Body of pancreas (tissue), 4 donors: Measurements from ENCODE around the gene WHRN. TPM values are rescaled to one million over a fixed set of nuclear protein-coding genes. Genes with fewer than 3 reads are reported as not detected.

Experiments used
- ATAC-seq: fragments of 150-250 bp; one replicate; pipeline ENCODE4 v1.9.1; 2016
- DNase-seq, 4 donors: peaks; one replicate each; pipeline ENCODE4 v3.0.0-alpha.2; 2019
- H3K27ac ChIP-seq, 4 donors: fragments of 200-600 bp; sonication (generic); 1 replicate in 3 of 4; 2 replicates in 1 of 4; pipeline versions ENCODE4 v1.5.1 to v1.6.1; 2016 to 2019; ENCODE audit warnings: mild to moderate bottlenecking in 1 of 4, mixed read lengths in 1 of 4, moderate library complexity in 1 of 4
- H3K27me3 ChIP-seq, 2 donors: fragments of 200-600 bp; sonication (generic); one replicate each; pipeline ENCODE4 v1.6.0; 2016; ENCODE audit warnings: mild to moderate bottlenecking in 1 of 2
- H3K36me3 ChIP-seq, 2 donors: fragments of 200-600 bp; sonication (generic); replicated peaks in 1 of 2; 2 replicates each; pipeline ENCODE4 v1.5.1; 2016; ENCODE audit warnings: low read depth in 2 of 2; ENCODE audit not compliant: insufficient read depth in 1 of 2
- H3K4me1 ChIP-seq: fragments of 200-600 bp; sonication (generic); one replicate; pipeline ENCODE4 v1.6.0; 2016
- H3K4me3 ChIP-seq, 2 donors: fragments of 200-600 bp; sonication (generic); 1 replicate in 1 of 2; 2 replicates in 1 of 2; pipeline ENCODE4 v1.5.1; 2016 to 2019
- H3K9me3 ChIP-seq, 3 donors: fragments of 200-600 bp; sonication (generic); 1 replicate in 2 of 3; 2 replicates in 1 of 3; pipeline ENCODE4 v1.5.1; 2016
- CTCF ChIP-seq, 7 experiments: fragments of 450-650 bp in 4 of 7; fragments of 200-600 bp in 3 of 7; sonication (generic) in 3 of 7; IDR thresholded peaks; one replicate each; pipeline ENCODE4 v1.5.1; 2016 to 2019; ENCODE audit warnings: antibody characterized with exemption in 7 of 7
- POLR2A ChIP-seq, 3 donors: fragments of 450-650 bp; IDR thresholded peaks; one replicate each; pipeline ENCODE4 v1.6.1; 2016; ENCODE audit warnings: antibody characterized with exemption in 3 of 3, mild to moderate bottlenecking in 2 of 3
- WGBS, 2 donors: methylation state at CpG; one replicate each; pipeline ENCODE4 v1.1.5; 2017; 5-methylcytosine and 5-hydroxymethylcytosine counted together
- intact Hi-C: fragments of 100-400 bp; cut with DNase I; formaldehyde crosslinking; loops from one replicate; pipeline ENCODE4 v1.15.1; 2023
- total RNA-seq, 2 donors: library from RNA; depleted of rRNA; stranded (reverse); fragments of >200 nt; gene quantifications; one replicate each; pipeline ENCODE4 v1.1.0, GENCODE V29; 2016

Gene WHRN
- total RNA-seq, 2 donors from 2014 or later = 13.5 to 15.6 TPM

GRCh38 chr9:114395334-114395617, 110.0 kb downstream of the WHRN start:
- ATAC-seq = no peak
- intact Hi-C loops = no loop called here
- Histone ChIP-seq H3K9me3 (no peaks in the 10 kb centered on the region), H3K4me3 (no peak overlapping the region), H3K27me3 (no peaks in the 10 kb centered on the region), H3K36me3 (no peaks in the 10 kb centered on the region), H3K27ac (no peak overlapping the region), H3K4me1 (peaks cover 39% of the 10 kb centered on the region)
- no peak for TF ChIP-seq POLR2A (IDR thresholded peaks at IDR 0.05)
- TF ChIP-seq CTCF (IDR thresholded peaks at IDR 0.05) = no peak
- no peak for DNase-seq
- 56 to 58% methylated on average over 5 of the region's 5 CpGs for WGBS, 2 donors

- intact Hi-C loops = no loop called here
- no peak for ATAC-seq
- TF ChIP-seq CTCF (IDR thresholded peaks at IDR 0.05) (no peak), POLR2A (IDR thresholded peaks at IDR 0.05) (no peak)
- 63 to 66% methylated on average over 7 of the region's 7 CpGs for WGBS, 2 donors
- DNase-seq = no peak
- Histone ChIP-seq H3K9me3 (no peaks in the 10 kb centered on the region), H3K36me3 (no peaks in the 10 kb centered on the region), H3K4me3 (no peak overlapping the region), H3K27ac (no peak overlapping the region), H3K4me1 (peaks cover 39% of the 10 kb centered on the region), H3K27me3 (no peaks in the 10 kb centered on the region)
These were observed 110.5 kb downstream of the WHRN start for GRCh38 chr9:114394523-114395333.

- peak overlapping the region; percentile 63 to 82 (median 70) for H3K27ac ChIP-seq
- WGBS, 2 donors = 7 to 12% methylated on average over 3 of the region's 3 CpGs
These were observed 112.5 kb downstream of the WHRN start for GRCh38 chr9:114392749-114393112.

GRCh38 chr9:114390952-114391351, 114.3 kb downstream of the WHRN start:
- 78 to 79% methylated on average over 2 of the region's 2 CpGs for WGBS, 2 donors
- DNase-seq (no peak), ATAC-seq (no peak)
- H3K36me3 ChIP-seq = no peaks in the 10 kb centered on the region
- no peak overlapping the region for H3K4me3 ChIP-seq
- intact Hi-C loops = no loop called here
- no peak for TF ChIP-seq CTCF (IDR thresholded peaks at IDR 0.05)
- no peak for TF ChIP-seq POLR2A (IDR thresholded peaks at IDR 0.05)
- H3K27ac ChIP-seq = no peak overlapping the region
- H3K4me1 ChIP-seq = peaks cover 32% of the 10 kb centered on the region
- H3K9me3 ChIP-seq = no peaks in the 10 kb centered on the region
- no peaks in the 10 kb centered on the region for H3K27me3 ChIP-seq

More at GRCh38 chr9:114392749-114393112, 112.5 kb downstream of the WHRN start:
- H3K36me3 ChIP-seq = no peaks in the 10 kb centered on the region
- TF ChIP-seq CTCF (IDR thresholded peaks at IDR 0.05) = no peak
- TF ChIP-seq POLR2A (IDR thresholded peaks at IDR 0.05) = no peak
- H3K4me1 ChIP-seq = peaks cover 35% of the 10 kb centered on the region
- H3K27me3 ChIP-seq = no peaks in the 10 kb centered on the region
- H3K9me3 ChIP-seq = no peaks in the 10 kb centered on the region
- intact Hi-C loops = no loop called here
- DNase-seq = peak in 3 of 4 donors; percentile 39 to 53 (median 44)
- no peak overlapping the region for H3K4me3 ChIP-seq
- peak; percentile 66 for ATAC-seq
